ENCODE results near the gene FNDC3B.

FNDC3B gene

DNA sequence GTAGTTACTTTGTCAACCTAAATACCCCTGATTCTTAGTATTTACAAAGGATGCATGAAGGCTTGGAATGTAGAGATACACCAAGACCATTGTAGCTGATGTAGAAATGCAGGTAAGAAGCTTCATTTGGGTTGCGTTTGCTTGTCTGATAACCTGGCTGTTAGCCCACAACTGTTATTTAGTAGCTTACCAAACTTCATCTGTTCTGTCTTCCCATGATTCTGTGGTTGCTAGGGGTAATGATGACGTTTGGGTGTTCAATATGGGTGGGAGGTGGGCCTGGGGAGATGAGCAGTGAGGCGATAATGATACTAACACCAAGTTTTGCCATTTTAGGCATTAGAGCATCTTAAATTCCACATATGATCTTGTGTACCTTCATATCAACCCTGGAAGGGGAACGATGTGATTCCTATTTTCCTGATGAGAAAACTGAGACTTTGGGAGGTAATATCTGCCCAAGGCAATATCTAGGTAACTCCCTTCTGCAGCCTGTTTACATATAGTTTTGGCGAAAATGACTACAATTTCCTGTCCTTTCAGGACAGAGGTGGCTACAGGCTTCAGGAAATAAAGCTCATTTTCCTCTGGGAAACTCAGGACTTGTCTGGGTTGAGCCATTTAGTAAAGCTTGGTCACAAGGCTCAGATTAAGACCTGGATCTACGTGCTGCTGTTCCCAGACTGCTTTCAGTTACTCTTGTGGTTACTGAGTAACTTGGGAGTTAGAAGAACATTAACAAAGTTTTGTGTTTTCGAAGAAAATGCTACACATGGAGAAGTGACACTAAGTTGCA, 26.8 kb downstream of the FNDC3B start:
- 86 to 95% methylated on average over 2 to 4 of the region's 7 CpGs for WGBS, 2 experiments (ENCODE audit: insufficient coverage in 2 of 2)
- H3K27ac ChIP-seq (ENCODE audit: low read depth, low read length, severe bottlenecking), result peak overlapping the region; percentile 34
- H3K9me3 ChIP-seq (ENCODE audit: control insufficient read depth, low read length), result no peaks in the 10 kb centered on the region
- H3K36me3 ChIP-seq (ENCODE audit: control insufficient read depth, insufficient read depth, low read length), result peaks cover 60% of the 10 kb centered on the region
- H3K4me1 ChIP-seq (ENCODE audit: control insufficient read depth, insufficient read depth, low read length, poor library complexity, severe bottlenecking), result peaks cover 31% of the 10 kb centered on the region
- H3K4me3 ChIP-seq (ENCODE audit: extremely low read depth, insufficient read depth, low read length, poor library complexity, severe bottlenecking), result no peak overlapping the region

- WGBS, 2 experiments (ENCODE audit: insufficient coverage in 2 of 2), result 94 to 100% methylated on average over 2 of the region's 7 CpGs
- Histone ChIP-seq H3K9me3 (ENCODE audit: control insufficient read depth, low read length) (no peaks in the 10 kb centered on the region), H3K4me1 (ENCODE audit: control insufficient read depth, insufficient read depth, low read length, poor library complexity, severe bottlenecking) (peaks cover 34% of the 10 kb centered on the region), H3K27ac (ENCODE audit: low read depth, low read length, severe bottlenecking) (no peak overlapping the region), H3K36me3 (ENCODE audit: control insufficient read depth, insufficient read depth, low read length) (peaks cover 57% of the 10 kb centered on the region), H3K4me3 (ENCODE audit: extremely low read depth, insufficient read depth, low read length, poor library complexity, severe bottlenecking) (no peak overlapping the region)
These were observed 27.8 kb downstream of the FNDC3B start for GRCh38 chr3:172066880-172067796.

DNA sequence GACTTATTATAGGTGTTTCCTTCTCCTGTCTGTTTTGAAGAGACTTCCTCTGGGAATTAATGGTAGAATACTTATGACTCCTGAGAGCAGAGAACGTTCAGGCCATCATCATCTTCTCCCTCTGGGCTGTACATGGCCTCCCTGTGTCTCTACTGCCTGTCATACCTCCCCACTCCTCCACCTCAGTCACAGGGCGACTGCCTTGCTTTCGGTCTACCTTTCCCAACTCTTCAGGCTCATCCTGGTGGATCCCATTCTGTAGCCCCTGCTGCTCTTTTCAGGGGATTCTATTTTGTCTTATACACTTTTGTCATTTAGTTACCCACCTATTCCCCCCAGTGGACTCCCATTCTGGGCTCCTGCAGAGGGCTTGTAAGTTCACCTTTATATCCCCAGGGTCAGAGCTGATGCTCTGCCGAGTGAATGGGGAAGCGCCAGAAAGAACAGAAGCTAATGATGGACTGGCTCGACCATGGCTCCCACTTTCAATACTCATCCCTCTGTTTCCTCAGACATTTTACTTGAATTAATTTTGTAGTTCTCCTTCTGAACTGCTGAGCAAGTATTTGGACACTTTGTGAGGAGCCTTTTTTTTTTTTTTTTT, 28.6 kb downstream of the FNDC3B start:
- H3K4me1 ChIP-seq (ENCODE audit: control insufficient read depth, insufficient read depth, low read length, poor library complexity, severe bottlenecking), result peaks cover 34% of the 10 kb centered on the region
- 78 to 100% methylated on average over 5 to 6 of the region's 6 CpGs for WGBS, 2 experiments (ENCODE audit: insufficient coverage in 2 of 2)
- H3K27ac ChIP-seq (ENCODE audit: low read depth, low read length, severe bottlenecking), result no peak overlapping the region
- no peak overlapping the region for H3K4me3 ChIP-seq (ENCODE audit: extremely low read depth, insufficient read depth, low read length, poor library complexity, severe bottlenecking)
- H3K36me3 ChIP-seq (ENCODE audit: control insufficient read depth, insufficient read depth, low read length), result peaks cover 60% of the 10 kb centered on the region
- H3K9me3 ChIP-seq (ENCODE audit: control insufficient read depth, low read length), result no peaks in the 10 kb centered on the region

DNA sequence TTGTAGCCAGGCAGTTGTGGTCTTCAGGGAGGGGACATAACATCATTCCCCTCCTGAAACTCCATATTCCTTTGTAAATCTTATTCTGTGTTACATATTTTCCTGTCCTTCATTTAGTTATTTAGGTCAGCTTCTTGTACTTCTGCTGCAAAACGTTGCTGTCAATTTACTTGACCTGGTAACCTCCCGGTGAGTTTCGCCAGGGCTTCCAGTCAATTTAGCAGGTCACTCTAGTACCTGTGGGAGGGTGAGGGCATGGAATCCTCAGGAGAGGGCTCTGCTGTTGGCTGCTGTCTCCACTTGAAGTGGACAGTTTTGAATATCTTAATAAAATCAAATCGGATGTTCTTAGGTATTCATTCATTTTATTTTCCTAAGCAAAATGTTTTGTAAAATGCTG, 29.6 kb downstream of the FNDC3B start:
- whole genome bisulfite sequencing, 2 experiments (ENCODE audit: insufficient coverage in 2 of 2), result 85% methylated on average over 2 of the region's 4 CpGs; no CpG with 5 or more reads in 1 of the 2 experiments
- peaks cover 34% of the 10 kb centered on the region for H3K4me1 ChIP-seq (ENCODE audit: control insufficient read depth, insufficient read depth, low read length, poor library complexity, severe bottlenecking)
- no peak overlapping the region for H3K27ac ChIP-seq (ENCODE audit: low read depth, low read length, severe bottlenecking)

GRCh38 chr3:172069478-172069877, 30.1 kb downstream of the FNDC3B start:
- Histone ChIP-seq H3K27ac (ENCODE audit: low read depth, low read length, severe bottlenecking) (no peak overlapping the region), H3K4me3 (ENCODE audit: extremely low read depth, insufficient read depth, low read length, poor library complexity, severe bottlenecking) (no peak overlapping the region), H3K36me3 (ENCODE audit: control insufficient read depth, insufficient read depth, low read length) (peaks cover 49% of the 10 kb centered on the region), H3K4me1 (ENCODE audit: control insufficient read depth, insufficient read depth, low read length, poor library complexity, severe bottlenecking) (peaks cover 34% of the 10 kb centered on the region), H3K9me3 (ENCODE audit: control insufficient read depth, low read length) (no peaks in the 10 kb centered on the region)
- no CpG with 5 or more reads among the region's 3 CpGs for WGBS, 2 experiments (ENCODE audit: insufficient coverage in 2 of 2)

More for the DNA sequence above, 29.6 kb downstream of the FNDC3B start:
- H3K4me3 ChIP-seq (ENCODE audit: extremely low read depth, insufficient read depth, low read length, poor library complexity, severe bottlenecking), result no peak overlapping the region
- no peaks in the 10 kb centered on the region for H3K9me3 ChIP-seq (ENCODE audit: control insufficient read depth, low read length)
- H3K36me3 ChIP-seq (ENCODE audit: control insufficient read depth, insufficient read depth, low read length), result peaks cover 54% of the 10 kb centered on the region

GRCh38 chr3:172070269-172070668, 30.9 kb downstream of the FNDC3B start:
- Histone ChIP-seq H3K4me3 (ENCODE audit: extremely low read depth, insufficient read depth, low read length, poor library complexity, severe bottlenecking) (no peak overlapping the region), H3K9me3 (ENCODE audit: control insufficient read depth, low read length) (no peaks in the 10 kb centered on the region), H3K36me3 (ENCODE audit: control insufficient read depth, insufficient read depth, low read length) (peaks cover 48% of the 10 kb centered on the region), H3K27ac (ENCODE audit: low read depth, low read length, severe bottlenecking) (peak overlapping the region; percentile 6), H3K4me1 (ENCODE audit: control insufficient read depth, insufficient read depth, low read length, poor library complexity, severe bottlenecking) (peaks cover 29% of the 10 kb centered on the region)
- 91 to 95% methylated on average over 3 to 5 of the region's 6 CpGs for WGBS, 2 experiments (ENCODE audit: insufficient coverage in 2 of 2)

DNA sequence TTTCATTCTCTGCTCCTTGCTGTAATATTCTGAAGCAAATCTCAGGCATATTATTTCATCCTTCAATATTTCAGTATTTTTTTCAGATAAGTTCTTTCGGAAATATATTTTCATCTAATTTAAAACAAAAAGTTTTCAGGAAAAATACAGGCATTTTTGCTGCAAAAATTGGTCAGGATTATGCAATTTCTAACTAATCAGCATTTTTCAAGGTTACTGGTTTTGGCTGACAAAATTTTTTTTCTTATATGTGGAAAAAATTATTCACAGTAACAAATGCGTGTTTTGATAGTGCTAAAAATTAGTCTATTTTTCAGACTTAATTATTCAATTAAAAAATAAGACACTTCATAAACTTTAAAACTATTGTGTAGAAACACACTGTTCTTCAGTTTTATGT, 31.4 kb downstream of the FNDC3B start:
- Histone ChIP-seq H3K27ac (ENCODE audit: low read depth, low read length, severe bottlenecking) (no peak overlapping the region), H3K4me3 (ENCODE audit: extremely low read depth, insufficient read depth, low read length, poor library complexity, severe bottlenecking) (no peak overlapping the region), H3K9me3 (ENCODE audit: control insufficient read depth, low read length) (no peaks in the 10 kb centered on the region), H3K4me1 (ENCODE audit: control insufficient read depth, insufficient read depth, low read length, poor library complexity, severe bottlenecking) (peaks cover 24% of the 10 kb centered on the region), H3K36me3 (ENCODE audit: control insufficient read depth, insufficient read depth, low read length) (peaks cover 53% of the 10 kb centered on the region)
- no CpG with 5 or more reads among the region's 2 CpGs for WGBS, 2 experiments (ENCODE audit: insufficient coverage in 2 of 2)

DNA sequence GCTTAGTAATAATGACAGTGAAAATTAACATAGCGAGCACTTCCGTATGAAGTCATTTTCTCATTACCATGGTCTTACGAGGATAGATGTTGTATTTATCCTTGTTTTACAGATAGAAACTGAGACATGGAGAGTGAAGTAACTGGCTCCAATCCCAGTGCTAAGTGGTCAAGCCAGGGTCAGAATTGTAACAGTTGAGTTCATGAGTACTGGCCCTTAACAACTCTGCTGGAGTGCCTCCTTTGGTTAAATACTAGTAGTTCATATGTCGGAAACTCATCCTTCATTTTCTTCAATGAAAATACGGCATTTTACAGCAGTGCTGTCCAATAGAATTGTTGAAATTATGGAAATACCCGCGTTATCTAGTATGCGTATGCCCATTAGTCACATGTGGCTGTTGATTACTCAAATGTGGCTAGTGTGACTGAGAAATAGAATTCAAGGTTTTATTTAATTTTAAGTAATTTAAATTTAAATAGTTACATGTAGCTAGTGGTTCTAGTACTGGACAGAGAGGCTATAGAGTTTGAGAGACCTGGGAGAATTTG, 32.5 kb downstream of the FNDC3B start:
- WGBS, 2 experiments (ENCODE audit: insufficient coverage in 2 of 2), result 93 to 98% methylated on average over 5 to 6 of the region's 8 CpGs
- Histone ChIP-seq H3K9me3 (ENCODE audit: control insufficient read depth, low read length) (no peaks in the 10 kb centered on the region), H3K27ac (ENCODE audit: low read depth, low read length, severe bottlenecking) (no peak overlapping the region), H3K36me3 (ENCODE audit: control insufficient read depth, insufficient read depth, low read length) (peaks cover 46% of the 10 kb centered on the region), H3K4me1 (ENCODE audit: control insufficient read depth, insufficient read depth, low read length, poor library complexity, severe bottlenecking) (peaks cover 15% of the 10 kb centered on the region), H3K4me3 (ENCODE audit: extremely low read depth, insufficient read depth, low read length, poor library complexity, severe bottlenecking) (no peak overlapping the region)

- Histone ChIP-seq H3K36me3 (ENCODE audit: control insufficient read depth, insufficient read depth, low read length) (peaks cover 40% of the 10 kb centered on the region), H3K27ac (ENCODE audit: low read depth, low read length, severe bottlenecking) (no peak overlapping the region), H3K4me1 (ENCODE audit: control insufficient read depth, insufficient read depth, low read length, poor library complexity, severe bottlenecking) (peaks cover 11% of the 10 kb centered on the region), H3K4me3 (ENCODE audit: extremely low read depth, insufficient read depth, low read length, poor library complexity, severe bottlenecking) (no peak overlapping the region), H3K9me3 (ENCODE audit: control insufficient read depth, low read length) (no peaks in the 10 kb centered on the region)
- 97 to 100% methylated on average over 2 to 4 of the region's 4 CpGs for WGBS, 2 experiments (ENCODE audit: insufficient coverage in 2 of 2)
These were observed 33.2 kb downstream of the FNDC3B start for GRCh38 chr3:172072543-172072942.

GRCh38 chr3:172073262-172073915, 34.0 kb downstream of the FNDC3B start:
- WGBS, 2 experiments (ENCODE audit: insufficient coverage in 2 of 2), result 84 to 96% methylated on average over 2 to 3 of the region's 5 CpGs
- H3K27ac ChIP-seq (ENCODE audit: low read depth, low read length, severe bottlenecking), result no peak overlapping the region
- H3K9me3 ChIP-seq (ENCODE audit: control insufficient read depth, low read length), result no peaks in the 10 kb centered on the region
- H3K4me1 ChIP-seq (ENCODE audit: control insufficient read depth, insufficient read depth, low read length, poor library complexity, severe bottlenecking), result peaks cover 11% of the 10 kb centered on the region
- H3K4me3 ChIP-seq (ENCODE audit: extremely low read depth, insufficient read depth, low read length, poor library complexity, severe bottlenecking), result no peak overlapping the region
- peaks cover 42% of the 10 kb centered on the region for H3K36me3 ChIP-seq (ENCODE audit: control insufficient read depth, insufficient read depth, low read length)
